SIG-M5 treated with dmso at 0.1 percent for 504 hours (cell line): ENCODE data around the gene WFDC12.

Experiments used
- DNase-seq: peaks from one replicate; lab custom pipeline; 2025; ENCODE audit not compliant: unreplicated experiment; lab: John Stamatoyannopoulos, UW

Gene WFDC12

GRCh38 chr20:45094201-45094600, 30.1 kb downstream of the WFDC12 start:
- DNase-seq: no peak

DNA sequence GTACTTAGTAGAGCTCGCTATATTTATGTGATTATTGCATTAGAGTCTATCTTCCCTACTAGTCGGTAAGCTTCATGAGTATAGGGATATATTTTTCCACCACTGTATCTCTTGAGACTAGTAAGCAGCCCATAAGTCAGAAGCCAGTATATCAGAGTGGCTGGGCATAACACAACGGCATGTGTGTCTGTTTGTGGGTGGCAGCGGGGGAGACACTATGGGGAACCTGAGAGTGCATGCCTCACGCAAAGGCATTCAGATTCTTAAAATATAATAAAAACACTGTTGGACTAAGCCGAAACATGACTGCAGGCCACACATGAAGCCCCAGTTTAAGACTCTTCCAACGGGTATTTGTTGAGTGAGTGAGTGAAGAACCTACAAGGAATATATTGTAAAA, 31.4 kb downstream of the WFDC12 start:
- DNase-seq: no peak

GRCh38 chr20:45091366-45091765, 32.9 kb downstream of the WFDC12 start:
- no peak for DNase-seq

GRCh38 chr20:45090481-45090880, 33.8 kb downstream of the WFDC12 start:
- no peak for DNase-seq

GRCh38 chr20:45088247-45088646, 36.0 kb downstream of the WFDC12 start:
- DNase-seq: peak; percentile 17

DNA sequence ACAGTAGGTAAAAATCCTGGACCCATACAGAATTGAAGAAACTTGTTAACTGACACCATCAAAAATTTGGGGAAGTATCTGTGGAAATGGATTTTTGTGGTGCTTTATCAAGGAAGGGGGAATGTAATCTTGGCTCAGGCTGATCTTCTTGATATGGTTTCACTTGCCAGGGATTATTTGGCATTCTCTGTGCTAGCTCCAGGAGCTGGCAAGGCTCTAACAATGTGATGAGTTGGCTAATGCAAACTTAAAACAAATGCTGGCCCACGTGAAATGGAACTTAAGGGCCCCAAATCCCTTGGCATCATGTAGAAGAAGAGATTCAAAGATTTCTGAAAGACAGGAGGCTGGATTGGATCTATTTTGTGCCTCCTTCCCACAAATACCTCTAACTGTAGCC, 36.5 kb downstream of the WFDC12 start:
- DNase-seq: no peak

DNA sequence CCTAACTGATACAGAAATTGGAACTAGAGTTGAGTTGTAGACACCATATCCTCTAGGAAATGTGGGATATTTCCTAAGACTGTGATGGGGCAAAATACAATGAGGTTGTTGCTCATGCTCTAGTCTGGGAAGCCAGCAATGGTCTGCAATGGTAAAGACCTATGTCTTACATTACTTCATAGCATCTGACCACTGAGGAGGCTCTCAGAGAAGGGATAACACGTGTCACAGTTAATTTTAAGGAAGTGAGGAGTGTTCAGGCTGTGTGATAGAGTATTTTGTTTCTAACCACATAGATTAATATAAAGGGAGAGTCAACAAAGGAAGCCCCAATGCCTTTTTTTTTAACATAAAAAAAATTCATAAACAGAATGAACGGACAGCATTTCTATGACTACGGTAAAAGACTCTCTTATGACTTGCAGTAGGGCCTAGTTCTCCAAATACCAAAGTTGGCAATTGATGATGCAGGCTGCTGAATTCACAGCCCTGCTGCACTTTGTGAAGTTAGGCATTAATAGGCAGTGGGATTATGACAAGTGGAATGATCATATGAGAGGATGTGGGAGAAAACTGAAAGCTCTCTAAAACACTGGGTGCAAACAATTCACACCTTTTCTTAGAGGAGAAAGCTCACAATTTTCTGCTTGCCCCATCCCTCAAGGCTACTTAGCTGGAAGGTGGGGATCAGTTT, 37.0 kb downstream of the WFDC12 start:
- DNase-seq: peak; percentile 53

- DNase-seq: no peak
Measured at GRCh38 chr20:45085867-45086266, 38.4 kb downstream of the WFDC12 start.

DNA sequence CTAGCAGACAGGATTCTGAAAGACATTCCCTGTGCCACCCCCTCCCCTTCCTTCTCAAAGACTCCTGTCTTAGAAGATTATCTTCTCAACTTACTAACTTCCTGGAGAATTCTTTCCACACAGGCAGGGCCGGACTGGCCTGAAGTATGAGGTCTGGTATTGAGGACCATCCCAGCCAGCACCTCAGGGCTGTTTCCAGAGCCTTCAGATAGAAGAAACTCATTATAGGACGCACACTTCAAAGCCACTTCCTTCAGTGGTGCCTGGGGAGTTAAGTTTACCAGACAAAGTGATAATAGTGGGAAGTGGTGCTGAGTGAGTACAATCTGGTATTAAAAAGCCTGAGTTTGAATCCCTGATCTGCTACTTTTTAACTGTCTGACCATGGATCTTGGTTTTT, 39.0 kb downstream of the WFDC12 start:
- DNase-seq: no peak

- DNase-seq: no peak
Measured at GRCh38 chr20:45083127-45083526, 41.1 kb downstream of the WFDC12 start.

DNA sequence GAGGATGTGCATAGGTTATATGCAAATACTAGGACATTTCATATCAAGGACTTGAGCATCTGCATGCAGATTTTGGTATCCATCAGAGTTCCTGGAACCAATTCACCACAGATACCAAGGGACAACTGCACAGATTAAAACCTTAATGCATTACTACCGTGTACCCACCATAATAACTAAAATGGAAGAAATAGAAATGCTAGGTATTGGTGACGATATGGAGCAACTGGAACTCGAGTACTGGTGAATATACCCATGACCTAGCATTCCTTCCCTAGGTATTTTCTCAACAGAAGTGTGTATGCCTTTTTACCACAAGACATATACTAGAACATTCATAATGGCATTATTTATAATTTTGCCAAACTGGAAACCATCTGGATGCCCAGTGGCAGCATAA, 41.8 kb downstream of the WFDC12 start:
- no peak for DNase-seq

GRCh38 chr20:45080867-45081624, 43.2 kb downstream of the WFDC12 start:
- peak; percentile 30 for DNase-seq

- no peak for DNase-seq
Measured at GRCh38 chr20:45077559-45077958, 46.7 kb downstream of the WFDC12 start.
